ENCODE data around the gene TRIO.

The TRIO gene

GRCh38 chr5:14308384-14309154 is 165.4 kb downstream of the TRIO start:
- no peak for DNase-seq

DNA sequence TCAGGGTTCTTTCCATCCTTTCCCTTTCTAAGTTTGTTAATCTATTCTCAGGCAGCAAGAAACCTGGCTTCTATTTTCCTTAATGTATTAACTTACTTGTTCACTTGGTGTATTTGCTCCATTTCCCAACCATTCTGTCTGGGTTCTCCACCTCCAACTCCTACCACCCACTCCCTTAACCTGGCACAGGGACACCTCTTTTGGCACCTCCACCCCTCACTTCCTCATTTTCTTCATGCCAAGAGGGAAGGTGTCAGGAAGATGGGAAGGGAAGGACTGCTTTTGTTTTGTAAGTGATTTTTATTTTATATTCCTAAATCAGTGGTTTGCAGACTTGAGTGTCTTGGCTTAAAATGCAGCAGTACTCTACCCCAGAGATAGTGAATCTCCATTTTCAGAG is 166.1 kb downstream of the TRIO start:
- DNase-seq, result no peak

DNA sequence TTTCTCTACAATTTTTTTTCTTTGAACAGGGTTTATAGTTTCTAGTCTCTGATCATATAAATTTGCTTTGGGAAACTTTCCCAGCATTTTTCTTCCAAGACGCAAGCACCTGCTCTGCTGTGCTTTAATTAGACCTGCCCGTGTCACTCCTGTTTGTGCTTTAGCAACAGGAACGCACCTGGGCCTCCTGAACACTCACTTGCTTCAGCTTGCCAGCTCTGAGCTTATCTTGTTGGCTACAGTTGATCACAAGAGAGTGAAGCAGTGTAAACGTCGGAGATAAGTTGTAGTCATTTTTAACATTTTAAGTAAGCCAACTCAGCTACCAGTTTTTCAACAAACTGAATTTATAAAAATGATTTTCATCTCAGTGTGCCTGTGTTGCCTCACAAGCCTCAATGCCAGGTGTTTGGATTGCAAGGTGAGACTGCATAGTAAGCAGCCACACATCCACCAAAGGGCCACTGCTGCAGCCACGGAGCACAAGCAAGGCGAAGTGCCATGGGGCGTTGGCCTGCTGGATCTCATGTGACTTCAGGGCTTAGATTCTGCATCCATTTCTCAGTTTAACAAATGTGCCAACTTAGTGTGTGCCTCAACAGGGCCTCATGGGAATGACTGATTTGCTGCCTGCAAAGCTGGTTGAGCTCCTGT is 166.9 kb downstream of the TRIO start:
- DNase-seq, result no peak

GRCh38 chr5:14310901-14311300 is 167.8 kb downstream of the TRIO start:
- no peak for DNase-seq

GRCh38 chr5:14313986-14314690 is 171.0 kb downstream of the TRIO start:
- no peak for DNase-seq

DNA sequence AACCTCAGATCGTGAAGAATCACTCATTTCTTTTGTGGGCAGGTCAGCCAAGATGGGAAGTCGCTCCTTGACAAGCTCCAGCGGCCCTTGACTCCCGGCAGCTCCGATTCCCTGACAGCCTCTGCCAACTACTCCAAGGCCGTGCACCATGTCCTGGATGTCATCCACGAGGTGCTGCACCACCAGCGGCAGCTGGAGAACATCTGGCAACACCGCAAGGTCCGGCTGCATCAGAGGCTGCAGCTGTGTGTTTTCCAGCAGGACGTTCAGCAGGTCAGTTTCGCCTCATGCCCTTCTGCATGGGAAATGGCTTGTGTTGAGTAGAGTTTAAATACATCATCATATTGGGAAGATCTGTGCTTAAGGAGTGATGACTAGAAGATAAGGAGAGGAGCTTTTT is 173.3 kb downstream of the TRIO start:
- no peak for DNase-seq

GRCh38 chr5:14319102-14319501 is 176.0 kb downstream of the TRIO start:
- DNase-seq, result no peak

- no peak for DNase-seq
Observed at GRCh38 chr5:14321936-14322335, 178.8 kb downstream of the TRIO start.

DNA sequence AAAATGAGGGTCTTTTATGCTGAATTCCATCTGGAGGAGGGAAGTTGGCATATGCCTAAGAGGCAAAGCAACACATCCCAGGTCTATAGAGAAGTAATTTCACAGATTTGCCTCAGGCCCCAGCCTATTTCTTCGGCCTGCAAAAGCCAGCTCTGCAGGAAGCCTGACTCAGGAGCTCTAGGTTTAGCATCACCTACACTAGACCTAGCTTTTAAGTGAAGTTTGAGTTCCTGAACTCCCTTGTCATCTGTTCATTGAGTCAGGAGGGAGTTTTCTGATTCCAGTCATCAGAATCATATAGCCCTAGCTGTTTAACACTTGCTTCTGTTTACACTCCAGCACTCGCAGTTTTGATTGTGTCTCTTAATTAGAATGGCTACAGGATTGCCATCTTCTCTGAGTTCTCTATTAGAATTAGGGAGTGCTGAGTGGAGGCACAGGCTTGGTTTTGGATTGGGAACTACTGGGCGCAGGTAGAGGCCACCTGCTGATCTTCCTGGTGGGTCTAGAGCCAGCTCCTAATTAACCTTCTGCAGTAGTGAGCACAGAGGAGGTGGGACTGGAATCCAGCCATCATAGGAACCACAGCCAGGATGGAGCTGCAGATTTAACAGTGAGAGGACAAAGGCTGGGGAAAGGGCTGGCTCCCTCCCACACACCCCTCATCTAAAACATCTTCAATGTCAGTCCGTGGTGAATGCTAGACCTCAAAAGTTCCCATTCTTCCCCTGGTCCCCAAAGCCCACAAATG is 179.5 kb downstream of the TRIO start:
- DNase-seq, result no peak

DNA sequence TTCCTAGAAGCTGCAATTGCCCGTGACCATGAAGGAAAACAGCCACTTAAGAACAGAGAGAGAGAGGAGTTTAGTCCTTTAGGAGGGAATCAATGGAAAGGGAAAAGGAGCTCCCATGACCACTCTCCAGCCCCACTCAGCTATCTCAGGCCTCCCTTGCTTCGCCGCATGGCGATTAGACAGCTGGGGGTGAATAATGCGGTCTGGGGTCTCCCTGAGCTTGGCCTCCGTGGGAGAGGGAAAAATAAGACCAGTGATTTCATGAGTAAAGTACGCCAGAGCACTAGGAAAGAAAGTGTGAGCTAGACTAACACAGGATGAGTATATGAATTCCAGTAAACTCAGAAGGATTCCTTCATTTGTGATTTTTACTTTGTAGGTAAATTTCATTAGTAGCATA is 180.3 kb downstream of the TRIO start:
- DNase-seq, result no peak

DNA sequence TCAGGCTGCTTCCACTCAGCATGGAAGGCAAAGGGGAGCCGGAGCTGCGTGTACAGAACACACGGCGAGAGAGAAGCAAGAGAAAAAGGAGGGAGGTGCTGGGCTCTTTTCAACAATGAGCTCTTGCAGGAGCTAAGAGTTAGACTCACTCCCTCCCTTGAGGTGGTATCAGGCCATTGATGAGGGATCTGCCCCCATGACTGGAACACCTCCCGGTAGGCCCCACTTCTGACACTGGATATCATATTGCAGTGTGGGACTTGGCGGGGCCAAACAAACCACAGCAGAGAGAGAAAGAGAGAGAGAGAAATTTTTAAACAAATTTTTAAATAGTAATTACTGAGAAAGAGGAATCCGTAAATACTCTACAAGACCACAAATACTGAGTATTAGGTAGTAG is 182.2 kb downstream of the TRIO start:
- DNase-seq, result no peak

DNA sequence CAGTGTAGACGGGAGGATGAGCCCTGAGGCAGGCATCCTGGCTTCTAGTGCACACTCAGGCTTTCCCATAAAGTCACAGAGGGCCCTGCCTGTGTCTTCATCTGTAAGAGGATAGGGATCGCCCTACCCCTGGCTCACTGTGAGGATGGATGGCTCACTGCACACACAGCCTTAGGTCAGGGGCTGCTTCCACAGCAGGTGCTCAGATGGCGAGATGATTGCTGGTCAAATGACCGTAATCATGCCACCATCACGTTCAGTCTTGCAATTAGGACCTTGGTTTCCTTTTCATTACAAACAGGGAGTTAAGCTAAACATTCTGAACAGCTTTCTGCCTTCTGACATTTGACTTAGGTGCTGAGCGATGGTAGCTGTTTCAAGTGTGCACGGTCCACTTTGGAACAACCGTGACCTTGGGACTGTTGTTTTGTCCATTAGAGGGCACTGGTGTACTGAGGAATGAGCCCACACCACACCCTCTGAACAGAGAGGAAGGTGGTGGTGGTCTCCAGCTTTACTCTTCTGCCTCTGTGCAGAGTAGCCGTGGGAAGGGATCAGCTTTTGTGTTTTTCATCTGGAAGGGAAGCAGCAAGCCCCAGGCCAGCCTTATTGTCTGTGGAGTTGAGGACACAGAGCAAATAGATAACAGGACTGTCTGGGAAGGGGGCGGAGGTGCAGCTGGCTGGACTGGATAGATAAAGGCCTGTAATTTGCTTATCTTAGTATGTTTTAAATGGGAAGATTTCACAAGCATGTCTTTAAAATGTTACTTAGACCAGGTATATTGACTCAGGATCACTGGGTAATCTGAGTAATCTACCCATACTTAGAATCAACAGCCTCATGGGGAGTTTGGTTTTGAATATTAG is 183.1 kb downstream of the TRIO start:
- no peak for DNase-seq

DNA sequence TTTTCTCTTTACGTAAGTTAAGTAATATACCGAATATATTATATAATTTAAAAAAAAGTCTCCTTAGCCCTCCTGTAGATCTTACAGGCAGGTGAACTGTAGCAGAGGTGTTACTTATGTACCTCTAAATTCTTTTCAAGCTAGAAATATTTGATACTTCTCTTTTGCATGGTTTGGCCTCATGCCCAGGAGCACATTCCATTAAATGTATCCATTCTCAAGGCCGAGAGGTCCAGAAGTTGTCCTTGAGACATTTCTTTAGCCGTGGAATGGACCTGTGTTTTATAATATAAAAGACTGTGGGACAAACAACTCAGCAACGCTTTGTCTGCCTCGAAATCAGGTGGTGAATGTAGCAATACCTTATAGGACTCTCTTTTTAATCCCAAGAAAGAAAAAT is 184.5 kb downstream of the TRIO start:
- no peak for DNase-seq

- DNase-seq, result no peak
Observed at GRCh38 chr5:14328144-14328543, 185.0 kb downstream of the TRIO start.

GRCh38 chr5:14330291-14330690 is 187.1 kb downstream of the TRIO start:
- no peak for DNase-seq

DNA sequence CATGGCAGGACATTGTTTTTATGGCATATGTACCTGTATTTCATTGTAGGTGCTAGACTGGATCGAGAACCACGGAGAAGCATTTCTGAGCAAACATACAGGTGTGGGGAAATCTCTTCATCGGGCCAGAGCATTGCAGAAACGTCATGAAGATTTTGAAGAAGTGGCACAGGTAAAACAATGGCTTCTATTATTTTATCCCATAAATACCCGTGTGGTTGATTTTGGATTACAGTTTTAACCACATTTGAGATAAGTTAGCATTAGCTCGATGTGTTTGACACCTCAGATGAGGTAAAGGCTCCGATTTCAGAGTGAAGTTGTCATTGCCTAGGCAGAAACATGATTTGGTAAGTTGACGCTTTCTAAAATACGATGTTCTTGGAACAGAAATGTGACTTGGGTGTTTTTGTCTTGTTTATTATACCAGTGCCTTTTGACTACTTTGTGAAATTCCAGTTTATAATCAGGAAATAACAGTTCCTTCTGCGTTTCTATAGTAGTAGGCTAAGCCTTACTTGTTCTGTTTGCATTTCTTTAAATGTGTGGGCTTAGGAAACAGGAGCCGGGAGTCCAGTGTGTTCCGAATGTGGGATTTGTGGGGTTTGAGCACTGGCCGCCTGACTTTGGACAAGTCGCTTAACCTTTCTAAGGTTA is 187.7 kb downstream of the TRIO start:
- DNase-seq, result no peak

- DNase-seq, result peak; percentile 6
Observed at GRCh38 chr5:14331386-14331781, 188.2 kb downstream of the TRIO start.

GRCh38 chr5:14332038-14332631 is 189.0 kb downstream of the TRIO start:
- no peak for DNase-seq

GRCh38 chr5:14332746-14333145 is 189.6 kb downstream of the TRIO start:
- no peak for DNase-seq

DNA sequence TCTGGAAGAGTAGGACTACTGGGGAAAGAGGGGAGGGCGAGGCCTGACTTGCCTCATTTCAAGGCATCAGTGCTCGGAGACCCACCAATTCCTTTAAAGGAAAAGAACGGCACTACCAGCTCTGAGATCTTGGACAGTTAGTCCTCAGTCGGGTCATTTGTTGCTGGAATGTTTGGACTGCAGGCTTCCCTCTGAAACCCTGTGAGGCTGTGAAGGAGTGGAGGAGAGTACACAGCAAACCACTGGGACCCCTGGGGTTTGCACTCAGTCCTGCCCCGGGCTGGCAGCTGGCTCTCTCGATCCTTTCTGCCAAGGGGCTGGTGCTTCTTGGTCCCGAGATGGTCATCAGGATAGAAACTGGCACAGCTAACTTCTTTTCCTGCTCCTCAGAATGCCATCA is 194.5 kb downstream of the TRIO start:
- no peak for DNase-seq

GRCh38 chr5:14339468-14339867 is 196.3 kb downstream of the TRIO start:
- no peak for DNase-seq
